Measurements from ENCODE around the gene TMEM209. TPM values are rescaled to one million over a fixed set of nuclear protein-coding genes. Genes with fewer than 3 reads are reported as not detected.
"Not testable (repeated sequence)": the region's sequence is repeated elsewhere in the genome, so short reads cannot be mapped to it uniquely, and the experiment has no call there.

The TMEM209 gene
- total RNA-seq, 4 donors from 2014 or later, result 3.5 to 11.3 (median 8.8) TPM

DNA sequence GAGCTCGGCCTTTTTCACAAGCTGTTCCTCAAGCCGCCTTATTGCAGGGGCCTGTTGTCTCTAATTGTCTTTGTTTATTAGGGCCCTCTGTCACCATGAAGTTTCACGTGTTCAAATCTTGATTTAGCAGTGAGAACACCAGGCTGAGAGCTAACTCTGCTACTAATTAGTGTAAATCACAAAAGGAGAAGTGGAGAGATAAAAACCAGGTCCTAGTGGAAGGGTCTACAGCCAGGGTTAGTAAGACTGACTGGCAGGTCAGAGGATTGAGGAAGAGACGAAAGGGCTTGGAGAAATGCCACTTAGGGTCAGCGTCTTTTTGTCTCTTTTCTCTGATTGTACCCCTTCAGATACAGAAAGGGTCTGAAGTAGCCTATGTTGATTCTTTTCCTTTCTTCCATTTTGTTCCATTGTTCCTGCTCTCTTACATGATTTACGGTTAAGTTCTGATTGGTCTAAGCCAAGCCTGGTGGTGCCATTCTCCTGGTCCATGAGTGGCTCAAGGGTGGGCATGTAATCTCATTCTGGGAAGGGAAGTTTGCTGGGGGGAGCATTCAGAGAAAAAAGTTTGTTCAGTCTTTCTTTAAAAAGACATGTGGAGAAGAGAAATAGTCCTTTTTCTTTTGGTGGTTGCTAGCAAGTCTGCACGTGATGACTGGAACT lies 23.8 kb upstream of the TMEM209 start:
- Histone ChIP-seq H3K27me3 (no peaks in the 10 kb centered on the region), H3K36me3 (no peaks in the 10 kb centered on the region), H3K4me1 (no peaks in the 10 kb centered on the region), H3K9me3 (no peaks in the 10 kb centered on the region), H3K27ac (no peak overlapping the region), H3K4me3 (no peak overlapping the region)
- TF ChIP-seq POLR2A (IDR thresholded peaks at IDR 0.05), result no peak
- TF ChIP-seq, protein P1, sequence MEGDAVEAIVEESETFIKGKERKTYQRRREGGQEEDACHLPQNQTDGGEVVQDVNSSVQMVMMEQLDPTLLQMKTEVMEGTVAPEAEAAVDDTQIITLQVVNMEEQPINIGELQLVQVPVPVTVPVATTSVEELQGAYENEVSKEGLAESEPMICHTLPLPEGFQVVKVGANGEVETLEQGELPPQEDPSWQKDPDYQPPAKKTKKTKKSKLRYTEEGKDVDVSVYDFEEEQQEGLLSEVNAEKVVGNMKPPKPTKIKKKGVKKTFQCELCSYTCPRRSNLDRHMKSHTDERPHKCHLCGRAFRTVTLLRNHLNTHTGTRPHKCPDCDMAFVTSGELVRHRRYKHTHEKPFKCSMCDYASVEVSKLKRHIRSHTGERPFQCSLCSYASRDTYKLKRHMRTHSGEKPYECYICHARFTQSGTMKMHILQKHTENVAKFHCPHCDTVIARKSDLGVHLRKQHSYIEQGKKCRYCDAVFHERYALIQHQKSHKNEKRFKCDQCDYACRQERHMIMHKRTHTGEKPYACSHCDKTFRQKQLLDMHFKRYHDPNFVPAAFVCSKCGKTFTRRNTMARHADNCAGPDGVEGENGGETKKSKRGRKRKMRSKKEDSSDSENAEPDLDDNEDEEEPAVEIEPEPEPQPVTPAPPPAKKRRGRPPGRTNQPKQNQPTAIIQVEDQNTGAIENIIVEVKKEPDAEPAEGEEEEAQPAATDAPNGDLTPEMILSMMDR (IDR thresholded peaks at IDR 0.05), result no peak
- no peak for DNase-seq
- 61 to 78% methylated on average over 6 to 7 of the region's 7 CpGs for WGBS, 2 donors
- intact Hi-C loops (cut with DNase I), result no loop called here

DNA sequence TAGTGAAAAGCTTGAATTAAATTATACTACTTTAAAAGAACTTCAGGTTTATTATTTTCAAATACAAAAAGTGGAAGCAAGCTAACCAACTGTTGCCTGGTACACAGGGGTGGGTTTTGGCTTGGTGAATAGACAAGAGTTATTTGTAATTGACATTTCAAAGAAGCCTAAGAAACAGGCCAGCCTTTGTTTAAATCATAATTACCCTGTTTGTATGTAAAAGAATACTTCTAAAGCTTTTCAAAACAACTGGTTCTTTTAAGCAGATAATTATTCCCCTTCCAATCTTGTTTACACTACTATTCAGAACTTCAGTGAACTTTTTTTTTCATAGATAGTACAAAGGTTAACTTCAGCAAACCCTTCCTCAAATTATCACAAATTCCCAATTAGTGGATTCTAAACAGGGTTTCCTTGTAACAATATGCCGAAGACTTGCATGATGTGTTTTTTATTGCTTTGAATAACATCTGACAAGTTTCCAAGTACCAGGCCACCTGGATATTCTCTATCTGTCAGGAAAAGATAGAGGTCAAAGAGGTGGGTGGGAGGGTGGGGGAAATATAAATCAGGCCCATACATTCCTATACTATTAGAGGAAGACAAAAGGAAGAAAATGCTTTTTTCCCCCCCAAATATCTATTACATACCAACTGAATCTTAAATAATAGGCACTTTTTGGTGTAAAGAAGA lies 22.8 kb upstream of the TMEM209 start:
- TF ChIP-seq, protein P1 (IDR thresholded peaks at IDR 0.05), result no peak
- no peak for TF ChIP-seq POLR2A (IDR thresholded peaks at IDR 0.05)
- H3K27ac ChIP-seq, result no peak overlapping the region
- no peaks in the 10 kb centered on the region for H3K36me3 ChIP-seq
- intact Hi-C loops (cut with DNase I), result no loop called here
- H3K4me1 ChIP-seq, result no peaks in the 10 kb centered on the region
- no peaks in the 10 kb centered on the region for H3K27me3 ChIP-seq
- DNase-seq, result no peak
- 69 to 81% methylated on average over 1 of the region's 1 CpG for WGBS, 2 donors
- no peak overlapping the region for H3K4me3 ChIP-seq
- H3K9me3 ChIP-seq, result no peaks in the 10 kb centered on the region

DNA sequence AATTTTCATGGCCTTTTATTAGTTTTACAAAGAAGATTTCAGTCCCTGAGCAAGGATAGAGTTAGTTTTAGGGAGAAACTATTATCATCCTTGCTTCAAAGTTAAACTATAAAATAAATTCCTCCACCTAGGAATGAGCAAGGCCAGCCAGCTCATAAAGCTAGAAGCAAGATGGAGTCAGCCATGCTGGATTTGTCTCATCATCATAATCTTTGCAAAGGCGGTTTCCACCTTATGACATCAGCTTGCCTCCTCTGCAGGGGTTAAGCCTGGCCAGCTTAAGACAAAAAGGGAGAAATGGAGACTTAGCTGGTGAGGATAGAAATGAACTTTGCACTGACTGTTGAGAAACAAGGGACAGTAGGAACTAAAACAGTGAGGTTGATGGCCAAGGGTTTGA lies 21.1 kb upstream of the TMEM209 start:
- 79 to 100% methylated on average over 1 of the region's 1 CpG for WGBS, 2 donors
- Histone ChIP-seq H3K36me3 (no peaks in the 10 kb centered on the region), H3K27me3 (no peaks in the 10 kb centered on the region), H3K4me3 (no peak overlapping the region), H3K4me1 (no peaks in the 10 kb centered on the region), H3K9me3 (no peaks in the 10 kb centered on the region), H3K27ac (no peak overlapping the region)
- intact Hi-C loops (cut with DNase I), result no loop called here
- no peak for TF ChIP-seq POLR2A (IDR thresholded peaks at IDR 0.05)
- TF ChIP-seq, protein P1 (IDR thresholded peaks at IDR 0.05), result no peak
- no peak for DNase-seq

DNA sequence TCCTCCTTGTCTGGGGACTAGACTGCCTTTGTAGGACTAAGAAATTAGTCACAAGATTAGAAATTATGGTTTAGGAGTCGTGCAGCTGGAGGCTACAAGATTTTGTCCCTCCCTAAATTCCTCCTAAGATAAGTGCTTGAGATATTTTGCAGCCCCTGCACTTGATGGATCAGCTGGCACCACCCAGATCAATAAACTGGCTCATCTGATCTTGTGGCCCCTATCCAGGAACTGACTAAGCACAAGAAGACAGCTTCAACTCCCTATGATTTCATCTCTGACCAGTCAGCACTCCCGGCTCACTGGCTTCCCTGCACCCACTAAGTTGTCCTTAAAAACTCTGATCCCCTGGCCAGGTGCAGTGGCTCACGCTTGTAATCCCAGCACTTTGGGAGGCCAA lies 19.7 kb upstream of the TMEM209 start:
- H3K27ac ChIP-seq; H3K36me3 ChIP-seq; intact Hi-C loops (cut with DNase I); H3K4me3 ChIP-seq; H3K4me1 ChIP-seq; H3K27me3 ChIP-seq; DNase-seq; H3K9me3 ChIP-seq: not testable (repeated sequence)
- 64 to 77% methylated on average over 3 of the region's 3 CpGs for WGBS, 2 donors

DNA sequence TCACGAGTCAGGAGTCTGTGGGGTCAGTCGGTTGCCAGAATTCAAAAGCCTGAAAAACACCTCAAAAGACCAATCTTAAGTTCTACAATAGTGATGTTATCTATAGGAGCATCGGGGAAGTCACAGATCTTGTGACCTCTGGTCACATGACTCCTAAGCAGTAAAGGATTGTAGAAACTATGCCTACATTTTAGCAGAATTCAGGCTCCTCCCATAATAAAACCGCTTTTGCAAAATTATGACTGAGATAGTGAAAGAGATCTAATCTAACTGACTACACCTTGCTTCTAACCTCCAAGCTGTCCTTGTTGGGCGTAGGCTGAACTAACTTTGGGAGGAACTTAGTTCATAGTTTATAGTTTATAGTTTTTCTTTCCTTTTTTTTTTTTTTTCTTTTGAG lies 19.0 kb upstream of the TMEM209 start:
- no peaks in the 10 kb centered on the region for H3K27me3 ChIP-seq
- TF ChIP-seq POLR2A (IDR thresholded peaks at IDR 0.05), result no peak
- TF ChIP-seq, protein P1 (IDR thresholded peaks at IDR 0.05), result no peak
- no peaks in the 10 kb centered on the region for H3K36me3 ChIP-seq
- no peaks in the 10 kb centered on the region for H3K9me3 ChIP-seq
- no peak overlapping the region for H3K27ac ChIP-seq
- no peak for DNase-seq
- H3K4me3 ChIP-seq, result no peak overlapping the region
- intact Hi-C loops (cut with DNase I), result no loop called here
- WGBS, 2 donors, result 85% methylated on average over 5 of the region's 5 CpGs
- no peaks in the 10 kb centered on the region for H3K4me1 ChIP-seq

Data from esophagus squamous epithelium (tissue), 5 donors.